Endothelial cell of umbilical vein (primary cell): ENCODE data around the gene KRT23.

Experiments
- EZH2 ChIP-seq: IDR thresholded peaks from 2 replicates; pipeline ENCODE4 v1.6.1; 2012; ENCODE audit warnings: borderline replicate concordance, low read depth, mild to moderate bottlenecking, moderate library complexity, low read length, inconsistent platforms; ENCODE audit not compliant: severe bottlenecking
- FOS ChIP-seq: IDR thresholded peaks from 2 replicates; pipeline ENCODE4 v1.6.1; 2011; ENCODE audit warnings: mild to moderate bottlenecking, low read length, moderate library complexity, borderline replicate concordance; ENCODE audit not compliant: insufficient read depth
- JUN ChIP-seq: IDR thresholded peaks from 2 replicates; pipeline ENCODE4 v1.6.1; 2011; ENCODE audit warnings: borderline replicate concordance, low read depth; ENCODE audit not compliant: insufficient read length, insufficient read depth
- MYC ChIP-seq: IDR thresholded peaks from one replicate; pipeline ENCODE4 v1.6.1; 2011; ENCODE audit warnings: mild to moderate bottlenecking, low read depth, low read length
- POLR2A ChIP-seq: IDR thresholded peaks from 2 replicates; pipeline ENCODE4 v1.6.1; 2012; ENCODE audit warnings: low read depth, mild to moderate bottlenecking, control low read depth, low read length
- POLR2AphosphoS5 ChIP-seq: IDR thresholded peaks from 2 replicates; pipeline ENCODE4 v1.6.1; 2012; ENCODE audit warnings: low read depth, mild to moderate bottlenecking, control low read depth, low read length, moderate library complexity; ENCODE audit not compliant: insufficient read depth
- TF ChIP-seq, protein P1 (sequence below), 2 donors: IDR thresholded peaks; 1 replicate in 1 of 2; 2 replicates in 1 of 2; pipeline ENCODE4 v1.5.1; 2011; ENCODE audit warnings: low read length in 2 of 2, mild to moderate bottlenecking in 2 of 2, moderate library complexity in 2 of 2, control low read depth in 1 of 2, inconsistent platforms in 1 of 2, low read depth in 1 of 2; ENCODE audit not compliant: insufficient read depth in 1 of 2; ENCODE audit errors: extremely low read depth in 1 of 2
- TF ChIP-seq, protein P2 (sequence below): IDR thresholded peaks from 2 replicates; pipeline ENCODE4 v1.6.1; 2011; ENCODE audit not compliant: insufficient read depth, insufficient read length

DNA sequence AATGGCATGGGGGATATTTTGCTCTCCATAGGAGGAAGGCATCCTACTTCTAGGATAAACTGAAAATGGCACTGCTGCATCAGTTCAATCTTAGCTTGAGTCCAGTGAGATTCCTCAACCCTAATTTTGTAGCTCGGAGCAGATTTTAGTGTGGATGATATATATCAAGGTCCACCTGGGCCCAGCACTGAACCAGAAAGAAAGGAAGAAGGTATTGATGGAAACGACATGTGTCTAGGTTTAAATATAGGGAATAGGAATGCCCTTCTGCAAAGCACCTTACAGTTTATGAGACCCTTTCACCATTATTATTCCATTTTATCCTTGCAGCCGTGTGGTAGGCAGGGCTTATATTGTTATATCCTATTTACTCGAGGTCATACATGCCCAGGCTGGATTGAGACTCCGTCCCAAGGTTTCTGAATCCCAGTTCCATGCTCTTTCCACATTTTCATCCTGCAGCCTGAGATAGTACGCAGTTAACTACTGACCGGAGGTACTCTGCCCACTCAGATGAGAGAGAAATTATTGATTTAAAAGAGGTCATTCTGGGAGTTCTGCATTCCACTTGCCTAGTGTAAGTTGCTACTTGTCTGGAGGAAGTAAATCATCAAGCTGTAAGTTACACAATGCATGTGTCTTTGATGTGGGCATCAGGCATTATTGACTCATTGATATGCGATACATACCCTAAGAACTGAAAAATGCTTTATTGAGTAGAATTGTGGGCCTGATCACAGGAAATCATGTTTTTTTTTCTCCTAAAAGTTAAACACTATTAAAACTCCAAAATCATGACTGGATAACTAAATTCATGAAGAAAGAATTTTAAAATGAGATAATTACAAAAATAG lies 19.2 kb upstream of the KRT23 start:
- TF ChIP-seq EZH2 = no peak
- no peak for TF ChIP-seq POLR2AphosphoS5
- TF ChIP-seq, protein P1, sequence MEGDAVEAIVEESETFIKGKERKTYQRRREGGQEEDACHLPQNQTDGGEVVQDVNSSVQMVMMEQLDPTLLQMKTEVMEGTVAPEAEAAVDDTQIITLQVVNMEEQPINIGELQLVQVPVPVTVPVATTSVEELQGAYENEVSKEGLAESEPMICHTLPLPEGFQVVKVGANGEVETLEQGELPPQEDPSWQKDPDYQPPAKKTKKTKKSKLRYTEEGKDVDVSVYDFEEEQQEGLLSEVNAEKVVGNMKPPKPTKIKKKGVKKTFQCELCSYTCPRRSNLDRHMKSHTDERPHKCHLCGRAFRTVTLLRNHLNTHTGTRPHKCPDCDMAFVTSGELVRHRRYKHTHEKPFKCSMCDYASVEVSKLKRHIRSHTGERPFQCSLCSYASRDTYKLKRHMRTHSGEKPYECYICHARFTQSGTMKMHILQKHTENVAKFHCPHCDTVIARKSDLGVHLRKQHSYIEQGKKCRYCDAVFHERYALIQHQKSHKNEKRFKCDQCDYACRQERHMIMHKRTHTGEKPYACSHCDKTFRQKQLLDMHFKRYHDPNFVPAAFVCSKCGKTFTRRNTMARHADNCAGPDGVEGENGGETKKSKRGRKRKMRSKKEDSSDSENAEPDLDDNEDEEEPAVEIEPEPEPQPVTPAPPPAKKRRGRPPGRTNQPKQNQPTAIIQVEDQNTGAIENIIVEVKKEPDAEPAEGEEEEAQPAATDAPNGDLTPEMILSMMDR (IDR thresholded peaks at IDR 0.05; ENCODE audit: extremely low read depth in 1 of 2, insufficient read depth in 1 of 2, low read depth in 1 of 2, low read length in 2 of 2) = no peak
- no peak for TF ChIP-seq JUN
- TF ChIP-seq POLR2A = no peak
- no peak for TF ChIP-seq FOS
- TF ChIP-seq MYC = no peak
- TF ChIP-seq, protein P2, sequence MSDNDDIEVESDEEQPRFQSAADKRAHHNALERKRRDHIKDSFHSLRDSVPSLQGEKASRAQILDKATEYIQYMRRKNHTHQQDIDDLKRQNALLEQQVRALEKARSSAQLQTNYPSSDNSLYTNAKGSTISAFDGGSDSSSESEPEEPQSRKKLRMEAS = no peak
